H9 (cell line): Measurements from ENCODE around the gene OR52N2. TPM values are rescaled to one million over a fixed set of nuclear protein-coding genes. Genes with fewer than 3 reads are reported as not detected.

Source experiments
- DNase-seq: peaks from one replicate; pipeline ENCODE4 v3.0.0-alpha.2; 2017
- H2AFZ ChIP-seq: one replicate; pipeline ENCODE4 v1.6.1; 2013; ENCODE audit warnings: mild to moderate bottlenecking, low read length, control low read depth, moderate library complexity
- H2AK5ac ChIP-seq: 2 replicates; pipeline ENCODE4 v1.6.1; 2013; ENCODE audit warnings: low read length, control low read depth, mixed read lengths; ENCODE audit not compliant: insufficient read length
- H2BK120ac ChIP-seq: one replicate; pipeline ENCODE4 v1.6.1; 2013; ENCODE audit warnings: low read depth, mild to moderate bottlenecking, low read length, control low read depth, inconsistent platforms; ENCODE audit not compliant: poor library complexity, severe bottlenecking
- H2BK12ac ChIP-seq: 2 replicates; pipeline ENCODE4 v1.6.1; 2013; ENCODE audit warnings: low read length, control low read depth, mixed read lengths, low read depth; ENCODE audit not compliant: insufficient read length
- H2BK15ac ChIP-seq: 2 replicates; pipeline ENCODE4 v1.6.1; 2013; ENCODE audit warnings: low read depth, low read length, control low read depth
- H2BK20ac ChIP-seq: one replicate; pipeline ENCODE4 v1.6.1; 2013; ENCODE audit warnings: low read depth, mild to moderate bottlenecking, low read length, control low read depth, inconsistent platforms; ENCODE audit not compliant: poor library complexity, severe bottlenecking
- H2BK5ac ChIP-seq: 2 replicates; pipeline ENCODE4 v1.6.1; 2013; ENCODE audit warnings: low read length, control low read depth, mixed read lengths; ENCODE audit not compliant: insufficient read length
- H3K14ac ChIP-seq: 2 replicates; pipeline ENCODE4 v1.6.1; 2013; ENCODE audit warnings: low read length, control low read depth; ENCODE audit not compliant: insufficient read depth
- H3K18ac ChIP-seq: 2 replicates; pipeline ENCODE4 v1.6.1; 2013; ENCODE audit warnings: low read depth, mild to moderate bottlenecking, mixed read lengths, low read length, control low read depth; ENCODE audit not compliant: insufficient read length
- H3K23ac ChIP-seq: 2 replicates; pipeline ENCODE4 v1.6.1; 2013; ENCODE audit warnings: low read length, control low read depth, mixed read lengths, low read depth; ENCODE audit not compliant: insufficient read length
- H3K23me2 ChIP-seq: 2 replicates; pipeline ENCODE4 v1.6.1; 2013; ENCODE audit warnings: low read depth, mild to moderate bottlenecking, mixed read lengths, low read length, control low read depth; ENCODE audit not compliant: insufficient read length, poor library complexity, severe bottlenecking
- H3K27ac ChIP-seq: 2 replicates; pipeline ENCODE4 v1.5.1; 2013; ENCODE audit warnings: low read length, control low read depth, mixed read lengths, low read depth; ENCODE audit not compliant: insufficient read length
- H3K27me3 ChIP-seq: 2 replicates; pipeline ENCODE4 v1.6.1; 2013; ENCODE audit warnings: low read length, control low read depth, inconsistent platforms; ENCODE audit not compliant: insufficient read depth
- H3K4ac ChIP-seq: 2 replicates; pipeline ENCODE4 v1.6.1; 2013; ENCODE audit warnings: low read depth, mild to moderate bottlenecking, control low read depth, inconsistent platforms, low read length, moderate library complexity
- H3K4me1 ChIP-seq: 2 replicates; pipeline ENCODE4 v1.6.1; 2013; ENCODE audit warnings: low read length, control low read depth, inconsistent platforms; ENCODE audit not compliant: insufficient read depth
- H3K4me2 ChIP-seq: 2 replicates; pipeline ENCODE4 v1.6.1; 2013; ENCODE audit warnings: low read length, control low read depth, mixed read lengths; ENCODE audit not compliant: insufficient read length, insufficient read depth
- H3K56ac ChIP-seq: 2 replicates; pipeline ENCODE4 v1.6.1; 2013; ENCODE audit warnings: low read depth, mild to moderate bottlenecking, mixed read lengths, low read length, control low read depth; ENCODE audit not compliant: insufficient read length
- H3K79me1 ChIP-seq: 2 replicates; pipeline ENCODE4 v1.6.1; 2013; ENCODE audit warnings: low read depth, mild to moderate bottlenecking, moderate library complexity, low read length, control low read depth, inconsistent platforms; ENCODE audit not compliant: insufficient read depth, poor library complexity, severe bottlenecking
- H3K79me2 ChIP-seq: 2 replicates; pipeline ENCODE4 v1.6.1; 2013; ENCODE audit warnings: low read length, control low read depth, inconsistent platforms; ENCODE audit not compliant: insufficient read depth
- H3K9ac ChIP-seq: 2 replicates; pipeline ENCODE4 v1.6.1; 2013; ENCODE audit warnings: low read length, control low read depth, mixed read lengths; ENCODE audit not compliant: insufficient read length; ENCODE audit errors: extremely low read depth
- H3K9me3 ChIP-seq: one replicate; pipeline ENCODE4 v1.6.1; 2013; ENCODE audit warnings: low read depth, low read length, inconsistent platforms; ENCODE audit not compliant: control insufficient read depth
- H3T11ph ChIP-seq: one replicate; pipeline ENCODE4 v1.6.1; 2013; ENCODE audit warnings: mild to moderate bottlenecking, low read length, control low read depth, inconsistent platforms
- H4K20me1 ChIP-seq: one replicate; pipeline ENCODE4 v1.6.1; 2013; ENCODE audit not compliant: control insufficient read depth, insufficient read length, insufficient read depth
- H4K5ac ChIP-seq: 2 replicates; pipeline ENCODE4 v1.6.1; 2013; ENCODE audit warnings: low read depth, mild to moderate bottlenecking, mixed read lengths, low read length, control low read depth; ENCODE audit not compliant: insufficient read length
- H4K8ac ChIP-seq: replicated peaks from 2 replicates; pipeline ENCODE4 v1.6.1; 2013; ENCODE audit warnings: low read length, control low read depth, mixed read lengths, low read depth; ENCODE audit not compliant: insufficient read length
- H4K91ac ChIP-seq: 2 replicates; pipeline ENCODE4 v1.6.1; 2013; ENCODE audit warnings: low read depth, mild to moderate bottlenecking, moderate library complexity, mixed read lengths, low read length, control low read depth; ENCODE audit not compliant: insufficient read length
- H3K27ac Mint-ChIP-seq, 3 experiments: 2 replicates in 2 of 3; 3 replicates in 1 of 3; pipeline ENCODE4 v1.8.0; 2020 to 2021; ENCODE audit warnings: mixed read lengths in 3 of 3, mild to moderate bottlenecking in 1 of 3, moderate library complexity in 1 of 3
- H3K27me3 Mint-ChIP-seq: 2 replicates; pipeline ENCODE4 v1.8.0; 2021; ENCODE audit warnings: low read depth, mild to moderate bottlenecking, moderate library complexity, mixed read lengths
- H3K36me3 Mint-ChIP-seq, 3 experiments: 2 replicates in 2 of 3; 3 replicates in 1 of 3; pipeline ENCODE4 v1.8.0; 2020 to 2021; ENCODE audit warnings: low read depth in 3 of 3, mixed read lengths in 3 of 3; ENCODE audit not compliant: insufficient read depth in 1 of 3
- H3K4me1 Mint-ChIP-seq, 2 experiments: 2 replicates each; pipeline ENCODE4 v1.8.0; 2020; ENCODE audit warnings: mixed read lengths in 2 of 2
- H3K4me3 Mint-ChIP-seq, 2 experiments: 2 replicates in 1 of 2; 3 replicates in 1 of 2; pipeline ENCODE4 v1.8.0; 2020 to 2021; ENCODE audit warnings: mild to moderate bottlenecking in 2 of 2, mixed read lengths in 2 of 2, moderate library complexity in 1 of 2
- H3K9me3 Mint-ChIP-seq, 2 experiments: 2 replicates in 1 of 2; 3 replicates in 1 of 2; pipeline ENCODE4 v1.8.0; 2020; ENCODE audit warnings: mild to moderate bottlenecking in 2 of 2, mixed read lengths in 2 of 2, moderate library complexity in 1 of 2
- WGBS: extraction: QIAGEN DNeasy Blood & Tissue Kit; methylation state at CpG from one replicate; pipeline ENCODE4 v1.1.7; 2013; ENCODE audit warnings: missing lambda C conversion rate, low lambda C conversion rate, mixed read lengths; ENCODE audit not compliant: insufficient read length; ENCODE audit errors: extremely low coverage; 5-methylcytosine and 5-hydroxymethylcytosine counted together
- total RNA-seq: library from RNA; stranded (reverse); gene quantifications from 2 replicates; pipeline ENCODE4 v1.2.1, GENCODE V29; 2021
- TF ChIP-seq, protein P1 (sequence below): fragments of 200-600 bp; sonication (generic); conservative IDR thresholded peaks from 3 replicates; pipeline ENCODE4 v1.8.0; 2021; ENCODE audit warnings: antibody characterized with exemption, mild to moderate bottlenecking

OR52N2 gene
- total RNA-seq, 1 experiment from 2014 or later, result not detected

- Histone ChIP-seq H3K9me3 (no peaks in the 10 kb centered on the region), H4K20me1 (no peaks in the 10 kb centered on the region), H2BK120ac (no peak within 1 kb of the TSS), H2BK20ac (no peak within 1 kb of the TSS), H3K18ac (no peak within 1 kb of the TSS), H3K27ac (no peak within 1 kb of the TSS), H2BK15ac (no peak within 1 kb of the TSS), H3T11ph (no peak within 1 kb of the TSS), H2BK12ac (no peak within 1 kb of the TSS), H3K4ac (no peak within 1 kb of the TSS), H4K5ac (no peak within 1 kb of the TSS), H2BK5ac (no peak within 1 kb of the TSS), H4K91ac (no peak within 1 kb of the TSS), H2AK5ac (no peak within 1 kb of the TSS), H3K14ac (no peak within 1 kb of the TSS), H3K23ac (no peak within 1 kb of the TSS), H3K4me2 (no peak within 1 kb of the TSS), H2AFZ (no peak within 1 kb of the TSS), H3K23me2 (no peaks in the 10 kb centered on the region), H3K79me1 (no peaks in the 10 kb centered on the region), H3K79me2 (no peaks in the 10 kb centered on the region), H3K4me1 (no peaks in the 10 kb centered on the region), H4K8ac (no peak within 1 kb of the TSS), H3K9ac (no peak within 1 kb of the TSS), H3K56ac (no peak within 1 kb of the TSS), H3K27me3 (no peaks in the 10 kb centered on the region)
- Mint-ChIP-seq H3K27ac (no peak within 1 kb of the TSS), H3K27me3 (no peaks in the 10 kb centered on the region), H3K36me3 (no peaks in the 10 kb centered on the region), H3K4me1 (no peaks in the 10 kb centered on the region), H3K9me3 (no peaks in the 10 kb centered on the region), H3K4me3 (no peak within 1 kb of the TSS)
- no CpG with 5 or more reads among the region's 4 CpGs for WGBS
- no peak for DNase-seq
- TF ChIP-seq, protein P1, sequence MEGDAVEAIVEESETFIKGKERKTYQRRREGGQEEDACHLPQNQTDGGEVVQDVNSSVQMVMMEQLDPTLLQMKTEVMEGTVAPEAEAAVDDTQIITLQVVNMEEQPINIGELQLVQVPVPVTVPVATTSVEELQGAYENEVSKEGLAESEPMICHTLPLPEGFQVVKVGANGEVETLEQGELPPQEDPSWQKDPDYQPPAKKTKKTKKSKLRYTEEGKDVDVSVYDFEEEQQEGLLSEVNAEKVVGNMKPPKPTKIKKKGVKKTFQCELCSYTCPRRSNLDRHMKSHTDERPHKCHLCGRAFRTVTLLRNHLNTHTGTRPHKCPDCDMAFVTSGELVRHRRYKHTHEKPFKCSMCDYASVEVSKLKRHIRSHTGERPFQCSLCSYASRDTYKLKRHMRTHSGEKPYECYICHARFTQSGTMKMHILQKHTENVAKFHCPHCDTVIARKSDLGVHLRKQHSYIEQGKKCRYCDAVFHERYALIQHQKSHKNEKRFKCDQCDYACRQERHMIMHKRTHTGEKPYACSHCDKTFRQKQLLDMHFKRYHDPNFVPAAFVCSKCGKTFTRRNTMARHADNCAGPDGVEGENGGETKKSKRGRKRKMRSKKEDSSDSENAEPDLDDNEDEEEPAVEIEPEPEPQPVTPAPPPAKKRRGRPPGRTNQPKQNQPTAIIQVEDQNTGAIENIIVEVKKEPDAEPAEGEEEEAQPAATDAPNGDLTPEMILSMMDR, result no peak
Observed at GRCh38 chr11:5783255-5783654, 25.5 kb upstream of the OR52N2 start, which contains the start of gene OR52N5. Gene OR52N5, minus strand, starts transcription at chr11:5783355. Its CDS starts 4,721 bp downstream, at chr11:5778634.
